Ovary (tissue), 9 donors: ENCODE data around the gene MAN1C1. TPM values are rescaled to one million over a fixed set of nuclear protein-coding genes. Genes with fewer than 3 reads are reported as not detected.

Experiments
- DNase-seq, 5 donors: peaks; one replicate each; pipeline ENCODE4 v3.0.0-alpha.2; 2019 to 2020
- H3K27ac ChIP-seq, 2 donors: fragments of 200-600 bp; one replicate each; pipeline versions ENCODE4 v1.5.1 to v1.8.0; 2019 to 2022
- H3K27me3 ChIP-seq: fragments of 200-600 bp; one replicate; pipeline ENCODE4 v1.8.0; 2022
- H3K36me3 ChIP-seq: fragments of 200-600 bp; sonication (generic); one replicate; pipeline ENCODE4 v1.5.1; 2019
- H3K4me1 ChIP-seq: one replicate; pipeline ENCODE4 v1.8.1; 2013; ENCODE audit warnings: mild to moderate bottlenecking, moderate library complexity; ENCODE audit not compliant: insufficient read depth
- H3K4me3 ChIP-seq: fragments of 200-600 bp; sonication (generic); one replicate; pipeline ENCODE4 v1.5.1; 2017
- H3K9me3 ChIP-seq, 2 donors: fragments of 200-600 bp in 1 of 2; sonication (generic) in 1 of 2; one replicate each; pipeline versions ENCODE4 v1.5.1 to v1.8.1; 2013 to 2019; ENCODE audit warnings: mild to moderate bottlenecking in 1 of 2, moderate library complexity in 1 of 2
- EP300 ChIP-seq: sonication (generic); formaldehyde crosslinking; IDR thresholded peaks from one replicate; pipeline ENCODE4 v1.6.1; 2017; ENCODE audit warnings: antibody characterized with exemption
- POLR2A ChIP-seq: fragments of 450-650 bp; IDR thresholded peaks from one replicate; pipeline ENCODE4 v1.6.1; 2017; ENCODE audit warnings: antibody characterized with exemption, mild to moderate bottlenecking, moderate library complexity
- WGBS, 3 donors: extraction: QIAGEN DNeasy Blood & Tissue Kit in 1 of 3; methylation state at CpG; one replicate each; pipeline versions ENCODE4 v1.1.5 to v1.1.7; 2013 to 2017; 5-methylcytosine and 5-hydroxymethylcytosine counted together
- intact Hi-C, 4 donors: fragments of 100-400 bp; cut with DNase I; formaldehyde crosslinking; loops; one replicate each; pipeline versions ENCODE4 v1.11.0 to v1.15.1; 2022 to 2023
- polyA plus RNA-seq, 2 donors: library from polyadenylated mRNA; stranded (reverse); fragments of 200-250 nt in 1 of 2; fragments of 350-450 nt in 1 of 2; fragmentation: Illumina TruSeq in 1 of 2; extraction: RNeasy Lipid Tissue Mini Kit (QIAGEN cat#74804) in 1 of 2; gene quantifications; one replicate each; pipeline ENCODE4 v1.2.3, GENCODE V29; 2013 to 2014
- total RNA-seq, 7 donors: library from RNA; depleted of rRNA in 2 of 7; stranded (reverse); fragments of >200 nt in 2 of 7; fragmentation: NEBNext Ultra II Directional in 3 of 7; extraction: Animal tissue kit (Norgen Biotek cat#: 25700) in 3 of 7; gene quantifications; one replicate each; pipeline versions ENCODE4 v1.1.0 to v1.2.4, GENCODE V29; 2016 to 2023
- TF ChIP-seq, protein P1 (sequence below), 3 donors: fragments of 450-650 bp in 2 of 3; fragments of 200-600 bp in 1 of 3; IDR thresholded peaks; one replicate each; pipeline versions ENCODE4 v1.5.1 to v1.8.0; 2016 to 2022; ENCODE audit warnings: antibody characterized with exemption in 3 of 3, mild to moderate bottlenecking in 1 of 3
- donor health status: DM: no; HTN: no; CAD: no; lungs with moderate emphysema.
- donor health status: DM: no; HTN: no; CAD: no.
- donor health status: Bipolar disorder and iron deficiency.
- donor health status: DM: yes; HTN: yes; CAD: no.
- donor health status: DM: no; HTN: no; CAD: no.
- donor health status: DM: yes; HTN: yes; CAD: no.

Gene MAN1C1
- total and polyA plus RNA-seq, 9 donors: 18.0 to 59.2 (median 33.1) TPM

DNA sequence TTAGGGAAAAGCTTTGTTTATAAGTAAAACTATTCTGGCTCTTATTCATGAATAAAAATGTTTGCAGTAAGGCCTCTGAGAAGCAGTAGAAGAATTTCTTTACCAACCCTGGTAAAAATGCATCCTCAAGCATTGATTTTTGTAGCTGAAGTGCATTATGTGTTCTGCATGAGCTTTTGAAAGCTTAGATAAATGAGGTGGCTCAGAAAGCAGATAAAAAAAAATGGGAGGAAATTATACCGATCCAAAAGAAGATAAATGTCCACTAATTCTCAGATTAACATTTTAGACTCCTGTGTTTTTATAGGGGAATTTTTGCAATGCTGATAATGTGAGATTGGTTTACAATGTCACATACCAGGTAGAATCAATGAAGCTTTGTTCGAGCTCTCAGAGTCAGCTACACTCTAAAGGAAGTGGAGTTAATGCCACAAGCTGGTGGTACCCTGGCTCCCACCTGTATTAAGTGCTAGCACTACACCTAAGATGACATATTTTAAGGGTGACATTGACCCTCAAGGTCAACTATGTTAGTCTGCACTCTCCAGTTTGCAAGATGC is 97.9 kb downstream of the MAN1C1 start:
- no peak overlapping the region for H3K27ac ChIP-seq
- H3K4me3 ChIP-seq: no peak overlapping the region
- TF ChIP-seq POLR2A (no peak), EP300 (no peak)
- TF ChIP-seq, protein P1, sequence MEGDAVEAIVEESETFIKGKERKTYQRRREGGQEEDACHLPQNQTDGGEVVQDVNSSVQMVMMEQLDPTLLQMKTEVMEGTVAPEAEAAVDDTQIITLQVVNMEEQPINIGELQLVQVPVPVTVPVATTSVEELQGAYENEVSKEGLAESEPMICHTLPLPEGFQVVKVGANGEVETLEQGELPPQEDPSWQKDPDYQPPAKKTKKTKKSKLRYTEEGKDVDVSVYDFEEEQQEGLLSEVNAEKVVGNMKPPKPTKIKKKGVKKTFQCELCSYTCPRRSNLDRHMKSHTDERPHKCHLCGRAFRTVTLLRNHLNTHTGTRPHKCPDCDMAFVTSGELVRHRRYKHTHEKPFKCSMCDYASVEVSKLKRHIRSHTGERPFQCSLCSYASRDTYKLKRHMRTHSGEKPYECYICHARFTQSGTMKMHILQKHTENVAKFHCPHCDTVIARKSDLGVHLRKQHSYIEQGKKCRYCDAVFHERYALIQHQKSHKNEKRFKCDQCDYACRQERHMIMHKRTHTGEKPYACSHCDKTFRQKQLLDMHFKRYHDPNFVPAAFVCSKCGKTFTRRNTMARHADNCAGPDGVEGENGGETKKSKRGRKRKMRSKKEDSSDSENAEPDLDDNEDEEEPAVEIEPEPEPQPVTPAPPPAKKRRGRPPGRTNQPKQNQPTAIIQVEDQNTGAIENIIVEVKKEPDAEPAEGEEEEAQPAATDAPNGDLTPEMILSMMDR (IDR thresholded peaks at IDR 0.05): no peak
- intact Hi-C loops: no loop called here
- H3K36me3 ChIP-seq: no peaks in the 10 kb centered on the region
- peaks cover 2% of the 10 kb centered on the region for H3K4me1 ChIP-seq
- no peaks in the 10 kb centered on the region for H3K9me3 ChIP-seq
- no peak for DNase-seq
- 48 to 54% (median 50%) methylated on average over 2 of the region's 2 CpGs for WGBS, 3 donors
- H3K27me3 ChIP-seq: no peaks in the 10 kb centered on the region

DNA sequence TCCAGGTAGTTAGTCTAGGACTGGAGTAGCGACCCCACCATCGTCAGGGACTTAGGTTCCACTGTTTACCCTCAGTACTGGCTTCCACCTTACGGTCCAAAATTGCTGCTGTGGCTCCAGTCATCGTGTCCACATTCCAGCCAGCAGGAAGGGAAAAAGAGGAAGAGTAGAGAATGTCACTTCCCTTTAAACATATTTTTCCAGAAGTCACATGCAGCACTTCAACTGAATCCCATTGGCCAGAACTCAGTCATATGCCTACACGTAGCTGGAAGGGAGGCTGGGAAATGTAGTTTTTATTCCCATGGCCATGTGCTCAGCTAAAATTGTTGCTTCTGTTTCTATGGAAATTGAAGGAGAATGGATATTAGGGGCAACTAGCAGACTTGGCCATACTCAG is 99.3 kb downstream of the MAN1C1 start:
- no peak overlapping the region for H3K4me3 ChIP-seq
- intact Hi-C loops: no loop called here
- no peak for DNase-seq
- WGBS, 3 donors: 94 to 98% (median 96%) methylated on average over 5 of the region's 5 CpGs
- H3K4me1 ChIP-seq: peaks cover 2% of the 10 kb centered on the region
- H3K27ac ChIP-seq: no peak overlapping the region
- no peaks in the 10 kb centered on the region for H3K27me3 ChIP-seq
- TF ChIP-seq, protein P1 (IDR thresholded peaks at IDR 0.05): no peak
- TF ChIP-seq EP300: no peak
- no peak for TF ChIP-seq POLR2A
- H3K36me3 ChIP-seq: no peaks in the 10 kb centered on the region
- H3K9me3 ChIP-seq: no peaks in the 10 kb centered on the region

DNA sequence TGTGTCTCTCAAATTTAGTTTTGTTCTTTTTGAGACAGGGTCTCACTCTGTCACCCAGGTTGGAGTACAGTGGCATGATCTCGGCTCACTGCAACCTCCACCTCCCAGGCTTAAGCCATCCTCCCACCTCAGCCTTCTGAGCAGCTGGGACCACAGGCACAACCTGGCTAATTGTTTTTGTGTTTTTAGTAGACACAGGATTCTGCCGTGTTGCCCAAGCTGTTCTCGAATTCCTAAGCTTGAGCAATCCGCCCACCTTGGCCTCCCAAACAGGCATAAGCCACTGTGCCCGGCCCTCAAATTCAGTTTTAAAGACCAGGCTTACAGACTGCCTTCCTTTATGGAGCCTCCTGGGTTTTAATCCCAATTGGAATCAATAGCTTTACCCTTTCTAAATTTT is 99.7 kb downstream of the MAN1C1 start:
- no peak overlapping the region for H3K4me3 ChIP-seq
- no peaks in the 10 kb centered on the region for H3K27me3 ChIP-seq
- H3K4me1 ChIP-seq: peaks cover 2% of the 10 kb centered on the region
- no peaks in the 10 kb centered on the region for H3K36me3 ChIP-seq
- TF ChIP-seq POLR2A (no peak), EP300 (no peak)
- TF ChIP-seq, protein P1 (IDR thresholded peaks at IDR 0.05): no peak
- 78 to 87% (median 84%) methylated on average over 5 of the region's 5 CpGs for WGBS, 3 donors
- H3K27ac ChIP-seq: no peak overlapping the region
- no peak for DNase-seq
- intact Hi-C loops: no loop called here
- H3K9me3 ChIP-seq: no peaks in the 10 kb centered on the region

DNA sequence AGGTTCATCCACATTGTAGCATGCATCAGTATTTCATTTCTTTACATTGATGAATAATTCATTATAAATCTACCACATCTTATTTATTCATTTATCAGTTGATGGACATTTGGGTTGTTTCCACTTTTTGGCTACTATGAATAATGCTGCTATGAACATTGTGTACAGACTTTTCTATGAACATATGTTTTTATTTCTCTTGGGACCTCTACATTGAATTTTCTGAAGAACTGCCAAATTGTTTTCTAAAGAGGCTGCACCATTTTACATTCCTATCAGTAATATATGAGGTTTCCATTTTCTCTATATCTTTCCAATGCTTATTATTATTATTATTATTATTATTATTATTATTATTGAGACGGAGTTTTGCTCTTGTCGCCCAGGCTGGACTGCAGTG is 102.1 kb downstream of the MAN1C1 start:
- Histone ChIP-seq H3K4me3 (no peak overlapping the region), H3K27ac (no peak overlapping the region), H3K4me1 (peaks cover 2% of the 10 kb centered on the region), H3K36me3 (no peaks in the 10 kb centered on the region), H3K9me3 (no peaks in the 10 kb centered on the region), H3K27me3 (no peaks in the 10 kb centered on the region)
- no peak for DNase-seq
- TF ChIP-seq EP300 (no peak), POLR2A (no peak)
- TF ChIP-seq, protein P1 (IDR thresholded peaks at IDR 0.05): no peak
- 90 to 93% (median 91%) methylated on average over 2 of the region's 2 CpGs for WGBS, 3 donors
- intact Hi-C loops: no loop called here
